Endothelial cell of umbilical vein (primary cell): ENCODE data around the gene FAM83F. TPM values are rescaled to one million over a fixed set of nuclear protein-coding genes. Genes with fewer than 3 reads are reported as not detected.
"Not testable (repeated sequence)": the region's sequence is repeated elsewhere in the genome, so short reads cannot be mapped to it uniquely, and the experiment has no call there.

Source experiments
- BruUV-seq: library from RNA; stranded (reverse); fragments of 400-500 nt; replicated peaks from 2 replicates; lab custom pipeline; 2021; lab: Mats Ljungman, UMichigan
- CTCF ChIA-PET: fragments of 300-600, 350-600 bp; sonication (Branson Sonifier 250); formaldehyde crosslinking; loops from one replicate; lab custom pipeline; 2021; ENCODE audit warnings: antibody characterized with exemption, inconsistent platforms; lab: Charles Lee
- POLR2A ChIA-PET: fragments of 300-600, 350-600 bp; sonication (Branson Sonifier 250); formaldehyde crosslinking; loops from one replicate; lab custom pipeline; 2021; ENCODE audit warnings: antibody characterized with exemption, inconsistent platforms; lab: Charles Lee
- DNase-seq: peaks from one replicate; pipeline ENCODE4 v3.0.0-alpha.2; 2011; ENCODE audit warnings: low read depth, low spot score
- FAIRE-seq: peaks from 2 replicates; lab custom pipeline; 2011; peaks lifted over from hg19 to GRCh38; lab: Jason Lieb, UNC
- H2AFZ ChIP-seq: 2 replicates; pipeline ENCODE4 v1.6.0; 2012; ENCODE audit warnings: low read depth, low read length, control low read depth, inconsistent platforms
- H3K27ac ChIP-seq: 2 replicates; pipeline ENCODE4 v1.5.1; 2011; ENCODE audit warnings: low read depth, mild to moderate bottlenecking, control low read depth, low read length, moderate library complexity; ENCODE audit not compliant: insufficient read depth
- H3K27me3 ChIP-seq, 2 experiments: 2 replicates each; pipeline versions ENCODE4 v1.6.0 to v1.6.1; 2011; ENCODE audit warnings: low read length in 2 of 2, mixed read lengths in 1 of 2; ENCODE audit not compliant: control insufficient read depth in 2 of 2, insufficient read depth in 2 of 2
- H3K36me3 ChIP-seq, 2 experiments: 2 replicates in 1 of 2; 3 replicates in 1 of 2; pipeline ENCODE4 v1.5.1; 2011; ENCODE audit warnings: low read length in 2 of 2, mild to moderate bottlenecking in 1 of 2, moderate library complexity in 1 of 2; ENCODE audit not compliant: control insufficient read depth in 2 of 2, insufficient read depth in 2 of 2; ENCODE audit errors: extremely low read depth in 1 of 2
- H3K4me1 ChIP-seq: 3 replicates; pipeline ENCODE4 v1.5.1; 2011; ENCODE audit warnings: mild to moderate bottlenecking, low read length; ENCODE audit not compliant: control insufficient read depth, insufficient read depth; ENCODE audit errors: extremely low read depth
- H3K4me2 ChIP-seq: 2 replicates; pipeline ENCODE4 v1.6.1; 2011; ENCODE audit warnings: low read length, control low read depth, mixed read lengths; ENCODE audit not compliant: insufficient read depth
- H3K4me3 ChIP-seq, 3 experiments: fragments of 200-600 bp in 1 of 3; sonication (generic), shearing (Covaris generic) in 1 of 3; replicated peaks in 1 of 3; 2 replicates each; pipeline ENCODE4 v1.5.1; 2011 to 2016; ENCODE audit warnings: control low read depth in 3 of 3, low read length in 3 of 3, mild to moderate bottlenecking in 2 of 3, inconsistent platforms in 1 of 3, low read depth in 1 of 3, moderate library complexity in 1 of 3; ENCODE audit not compliant: insufficient read depth in 1 of 3
- H3K79me2 ChIP-seq: 2 replicates; pipeline ENCODE4 v1.6.0; 2012; ENCODE audit warnings: low read length, inconsistent platforms; ENCODE audit not compliant: control insufficient read depth, insufficient read depth
- H3K9ac ChIP-seq: replicated peaks from 2 replicates; pipeline ENCODE3; 2011; ENCODE audit warnings: low read length, control low read depth; ENCODE audit not compliant: insufficient read depth; ENCODE audit errors: extremely low read depth
- H3K9me1 ChIP-seq: replicated peaks from 3 replicates; pipeline ENCODE4 v1.6.0; 2011; ENCODE audit warnings: mild to moderate bottlenecking, low read length; ENCODE audit not compliant: control insufficient read depth, insufficient read depth; ENCODE audit errors: extremely low read depth
- H3K9me3 ChIP-seq: replicated peaks from 2 replicates; pipeline ENCODE4 v1.5.1; 2012; ENCODE audit warnings: low read length, inconsistent platforms; ENCODE audit not compliant: control insufficient read depth, insufficient read depth
- H4K20me1 ChIP-seq: replicated peaks from 2 replicates; pipeline ENCODE3; 2011; ENCODE audit warnings: mild to moderate bottlenecking, low read length; ENCODE audit not compliant: control insufficient read depth, insufficient read depth; ENCODE audit errors: extremely low read depth
- EZH2 ChIP-seq: IDR thresholded peaks from 2 replicates; pipeline ENCODE4 v1.6.1; 2012; ENCODE audit warnings: borderline replicate concordance, low read depth, mild to moderate bottlenecking, moderate library complexity, low read length, inconsistent platforms; ENCODE audit not compliant: severe bottlenecking
- FOS ChIP-seq: IDR thresholded peaks from 2 replicates; pipeline ENCODE4 v1.6.1; 2011; ENCODE audit warnings: mild to moderate bottlenecking, low read length, moderate library complexity, borderline replicate concordance; ENCODE audit not compliant: insufficient read depth
- GATA2 ChIP-seq: IDR thresholded peaks from 2 replicates; pipeline ENCODE4 v1.7.0; 2011; ENCODE audit warnings: low read depth, mild to moderate bottlenecking, moderate library complexity, mixed read lengths, low read length; ENCODE audit not compliant: insufficient read length, insufficient read depth
- JUN ChIP-seq: IDR thresholded peaks from 2 replicates; pipeline ENCODE4 v1.6.1; 2011; ENCODE audit warnings: borderline replicate concordance, low read depth; ENCODE audit not compliant: insufficient read length, insufficient read depth
- MAX ChIP-seq: IDR thresholded peaks from 2 replicates; pipeline ENCODE4 v1.6.1; 2011; ENCODE audit not compliant: insufficient read depth, insufficient read length
- MYC ChIP-seq: IDR thresholded peaks from one replicate; pipeline ENCODE4 v1.6.1; 2011; ENCODE audit warnings: mild to moderate bottlenecking, low read depth, low read length
- POLR2A ChIP-seq: IDR thresholded peaks from 2 replicates; pipeline ENCODE4 v1.6.1; 2012; ENCODE audit warnings: low read depth, mild to moderate bottlenecking, control low read depth, low read length
- POLR2AphosphoS5 ChIP-seq: IDR thresholded peaks from 2 replicates; pipeline ENCODE4 v1.6.1; 2012; ENCODE audit warnings: low read depth, mild to moderate bottlenecking, control low read depth, low read length, moderate library complexity; ENCODE audit not compliant: insufficient read depth
- dilution Hi-C: fragments of 300-500 bp; cut with MboI; formaldehyde crosslinking; loops from one replicate; pipeline ENCODE4 v1.15.0; 2019; ENCODE audit warnings: low sequenced_read_pairs; ENCODE audit not compliant: extremely low pct_ligation_motif_present
- intact Hi-C: fragments of 100-400 bp; cut with micrococcal nuclease; formaldehyde crosslinking; loops from one replicate; pipeline ENCODE4 v1.10.0; 2022
- polyA plus RNA-seq, 4 experiments: library from polyadenylated mRNA; depleted of rRNA in 3 of 4; stranded (reverse) in 3 of 4; unstranded in 1 of 4; fragments of >200 nt; gene quantifications; 2 replicates each; pipeline versions ENCODE4 v1.2.1 to v1.2.3, GENCODE V29; 2011 to 2012; ENCODE audit warnings: missing spikeins in 1 of 4
- total RNA-seq: library from RNA; stranded (reverse); gene quantifications from 2 replicates; pipeline ENCODE4 v1.2.3, GENCODE V29; 2021
- TF ChIP-seq, protein P1 (sequence below), 2 donors: IDR thresholded peaks; 1 replicate in 1 of 2; 2 replicates in 1 of 2; pipeline ENCODE4 v1.5.1; 2011; ENCODE audit warnings: low read length in 2 of 2, mild to moderate bottlenecking in 2 of 2, moderate library complexity in 2 of 2, control low read depth in 1 of 2, inconsistent platforms in 1 of 2, low read depth in 1 of 2; ENCODE audit not compliant: insufficient read depth in 1 of 2; ENCODE audit errors: extremely low read depth in 1 of 2

FAM83F gene
- total and polyA plus RNA-seq, 2 donors (not counting 3 experiments of a cell fraction or from before 2014, with no cell fraction given): not detected

- FAIRE-seq: no peak
- H3K9me1 ChIP-seq: no peaks in the 10 kb centered on the region
- no peaks in the 10 kb centered on the region for H3K36me3 ChIP-seq
- DNase-seq: no peak
- no peaks in the 10 kb centered on the region for H4K20me1 ChIP-seq
- no peaks in the 10 kb centered on the region for H3K4me1 ChIP-seq
- ChIA-PET CTCF (interaction anchor here (1.6 kb wide), 1 partner anchor 33 kb away, joined by 5 read pairs; no protein-coding TSS in a partner anchor), POLR2A (no interaction called here)
- BruUV-seq: no TSS peak
- dilution Hi-C loops (no loop called here), intact Hi-C loops (no loop called here)
- no peaks in the 10 kb centered on the region for H3K79me2 ChIP-seq
- no peaks in the 10 kb centered on the region for H3K9me3 ChIP-seq
- no peak overlapping the region for H2AFZ ChIP-seq
- no peak for TF ChIP-seq POLR2AphosphoS5
- no peak for TF ChIP-seq MYC
- TF ChIP-seq GATA2: no peak
- no peak for TF ChIP-seq EZH2
- TF ChIP-seq, protein P1, sequence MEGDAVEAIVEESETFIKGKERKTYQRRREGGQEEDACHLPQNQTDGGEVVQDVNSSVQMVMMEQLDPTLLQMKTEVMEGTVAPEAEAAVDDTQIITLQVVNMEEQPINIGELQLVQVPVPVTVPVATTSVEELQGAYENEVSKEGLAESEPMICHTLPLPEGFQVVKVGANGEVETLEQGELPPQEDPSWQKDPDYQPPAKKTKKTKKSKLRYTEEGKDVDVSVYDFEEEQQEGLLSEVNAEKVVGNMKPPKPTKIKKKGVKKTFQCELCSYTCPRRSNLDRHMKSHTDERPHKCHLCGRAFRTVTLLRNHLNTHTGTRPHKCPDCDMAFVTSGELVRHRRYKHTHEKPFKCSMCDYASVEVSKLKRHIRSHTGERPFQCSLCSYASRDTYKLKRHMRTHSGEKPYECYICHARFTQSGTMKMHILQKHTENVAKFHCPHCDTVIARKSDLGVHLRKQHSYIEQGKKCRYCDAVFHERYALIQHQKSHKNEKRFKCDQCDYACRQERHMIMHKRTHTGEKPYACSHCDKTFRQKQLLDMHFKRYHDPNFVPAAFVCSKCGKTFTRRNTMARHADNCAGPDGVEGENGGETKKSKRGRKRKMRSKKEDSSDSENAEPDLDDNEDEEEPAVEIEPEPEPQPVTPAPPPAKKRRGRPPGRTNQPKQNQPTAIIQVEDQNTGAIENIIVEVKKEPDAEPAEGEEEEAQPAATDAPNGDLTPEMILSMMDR (IDR thresholded peaks at IDR 0.05; ENCODE audit: extremely low read depth in 1 of 2, insufficient read depth in 1 of 2, low read depth in 1 of 2, low read length in 2 of 2): no peak
- no peak for TF ChIP-seq MAX
- no peak for TF ChIP-seq FOS
- TF ChIP-seq JUN: no peak
- TF ChIP-seq POLR2A: no peak
- peaks cover 20 to 33% of the 10 kb centered on the region in 2 experiments for H3K27me3 ChIP-seq
- H3K4me3 ChIP-seq: no peak overlapping the region
- H3K4me2 ChIP-seq: no peak overlapping the region
- H3K27ac ChIP-seq: no peak overlapping the region
- no peak overlapping the region for H3K9ac ChIP-seq
These were observed 2.5 kb upstream of the FAM83F start for GRCh38 chr22:39992088-39992826.

DNA sequence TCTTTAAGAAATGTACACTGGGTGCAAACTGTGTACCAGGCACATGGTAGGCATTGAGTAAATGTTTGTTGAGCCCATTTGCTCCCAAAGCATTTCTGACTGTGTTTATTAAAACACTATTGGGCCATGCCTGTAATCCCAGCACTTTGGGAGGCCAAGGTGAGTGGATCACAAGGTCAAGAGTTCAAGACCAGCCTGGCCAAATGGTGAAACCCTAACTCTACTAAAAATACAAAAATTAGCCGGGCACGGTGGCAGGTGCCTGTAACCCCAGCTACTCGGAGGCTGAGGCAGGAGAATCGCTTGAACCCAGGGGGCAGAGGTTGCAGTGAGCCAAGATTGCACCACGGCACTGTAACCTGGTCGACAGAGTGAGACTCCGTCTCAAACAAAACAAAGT is 1.9 kb upstream of the FAM83F start:
- H3K9me3 ChIP-seq, POLR2A ChIA-PET, DNase-seq, dilution Hi-C loops, H2AFZ ChIP-seq, H3K9ac ChIP-seq, intact Hi-C loops, FAIRE-seq, H3K79me2 ChIP-seq, CTCF ChIA-PET, H3K27ac ChIP-seq, H3K4me1 ChIP-seq, H3K4me3 ChIP-seq, H3K9me1 ChIP-seq, H3K4me2 ChIP-seq, H4K20me1 ChIP-seq, BruUV-seq, H3K36me3 ChIP-seq: not testable (repeated sequence)
- peaks cover 20 to 36% of the 10 kb centered on the region in 2 experiments for H3K27me3 ChIP-seq
